Measurements from ENCODE around the gene HMHB1.

HMHB1 gene

DNA sequence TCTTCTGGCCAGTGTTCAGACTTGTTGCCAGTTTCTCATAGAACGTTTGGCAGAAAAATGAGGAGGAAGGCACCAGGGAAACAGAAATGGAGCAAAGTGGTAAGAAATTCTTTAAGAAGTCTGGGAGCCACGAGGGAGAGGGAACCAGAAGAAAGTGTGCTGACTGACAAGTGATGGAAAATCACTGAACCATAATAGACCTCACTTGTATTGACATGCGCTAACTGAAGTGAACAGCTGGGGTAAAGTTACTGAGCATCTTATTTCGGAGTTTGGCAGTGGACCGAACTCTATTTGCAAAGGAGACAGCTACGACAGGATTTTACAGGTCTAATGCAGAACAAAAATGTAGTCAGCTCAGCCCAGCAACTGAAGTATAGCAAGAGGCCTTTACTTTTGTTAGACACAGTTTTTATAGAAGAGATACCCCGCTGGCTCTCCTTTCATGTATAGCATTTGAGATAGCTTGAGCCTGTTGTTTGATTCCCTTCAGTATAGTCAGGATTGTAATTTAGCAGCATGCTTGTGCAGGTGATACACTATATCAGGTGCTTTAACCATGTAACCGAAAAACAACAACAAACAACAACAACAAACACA lies 53.6 kb downstream of the HMHB1 start:
- DNase-seq (ENCODE audit: low read depth in 3 of 3, low spot score in 1 of 3): no peak
